GM12872 (cell line): ENCODE results near the gene SORCS2.

Experiments used
- CTCF ChIP-seq: IDR thresholded peaks from 3 replicates; pipeline ENCODE4 v1.5.1; 2011; ENCODE audit warnings: low read depth, mild to moderate bottlenecking, low read length, moderate library complexity; ENCODE audit not compliant: insufficient read depth

SORCS2 gene

GRCh38 chr4:7765666-7766065 lies 573.3 kb downstream of the SORCS2 start:
- no peak for TF ChIP-seq CTCF

- no peak for TF ChIP-seq CTCF
Observed at GRCh38 chr4:7766086-7766485, 573.7 kb downstream of the SORCS2 start.

GRCh38 chr4:7766661-7767345 lies 574.5 kb downstream of the SORCS2 start:
- no peak for TF ChIP-seq CTCF

GRCh38 chr4:7767526-7767925 lies 575.2 kb downstream of the SORCS2 start:
- no peak for TF ChIP-seq CTCF

GRCh38 chr4:7767966-7768365 lies 575.6 kb downstream of the SORCS2 start:
- TF ChIP-seq CTCF: no peak

GRCh38 chr4:7768736-7769135 lies 576.4 kb downstream of the SORCS2 start:
- TF ChIP-seq CTCF: no peak

GRCh38 chr4:7769396-7770223 lies 577.3 kb downstream of the SORCS2 start:
- no peak for TF ChIP-seq CTCF
